K562 (cell line): ENCODE measurements around the gene RNF151. TPM values are rescaled to one million over a fixed set of nuclear protein-coding genes. Genes with fewer than 3 reads are reported as not detected.

Experiments used
- BCLAF1 ChIP-seq, 2 experiments: fragments of 450-650 bp in 1 of 2; IDR thresholded peaks; 2 replicates each; pipeline ENCODE4 v1.6.1; 2011 to 2017; ENCODE audit warnings: low read depth in 2 of 2, antibody characterized with exemption in 1 of 2, borderline replicate concordance in 1 of 2, low read length in 1 of 2, mild to moderate bottlenecking in 1 of 2, mixed read lengths in 1 of 2; ENCODE audit not compliant: control insufficient read depth in 1 of 2
- BRF1 ChIP-seq: IDR thresholded peaks from 3 replicates; pipeline ENCODE4 v1.6.1; 2011; ENCODE audit warnings: borderline replicate concordance, mild to moderate bottlenecking; ENCODE audit not compliant: insufficient read length; ENCODE audit errors: extremely low read depth
- DPF2 ChIP-seq: fragments of 450-650 bp; IDR thresholded peaks from 2 replicates; pipeline ENCODE4 v1.6.1; 2016
- EP400 ChIP-seq: fragments of 450-650 bp; IDR thresholded peaks from 2 replicates; pipeline ENCODE4 v1.6.1; 2017; ENCODE audit warnings: antibody characterized with exemption, mild to moderate bottlenecking, moderate library complexity
- FOXJ2 ChIP-seq: fragments of 200-800 bp; sonication (Bioruptor generic); IDR thresholded peaks from 2 replicates; pipeline ENCODE4 v1.6.1; 2016; ENCODE audit warnings: missing genetic modification characterization, missing compliant biosample characterization
- JUND ChIP-seq, 2 experiments: IDR thresholded peaks; 2 replicates in 1 of 2; 3 replicates in 1 of 2; pipeline ENCODE4 v1.6.1; 2011; ENCODE audit warnings: borderline replicate concordance in 2 of 2, low read depth in 2 of 2, low read length in 2 of 2, improper control_type of control experiment in 1 of 2, missing biosample characterization in 1 of 2, missing genetic modification characterization in 1 of 2, missing genetic modification reagents in 1 of 2
- MYC ChIP-seq, 2 experiments: fragments of 250-450 bp in 1 of 2; sonication (Bioruptor Pico) in 1 of 2; IDR thresholded peaks; 2 replicates each; pipeline versions ENCODE4 v1.5.1 to v1.6.1; 2012 to 2021; ENCODE audit warnings: low read depth in 2 of 2, borderline replicate concordance in 1 of 2, improper control_type of control experiment in 1 of 2, low read length in 1 of 2, mild to moderate bottlenecking in 1 of 2, moderate library complexity in 1 of 2
- MYNN ChIP-seq, 2 experiments: sonication (generic); formaldehyde crosslinking in 1 of 2; IDR thresholded peaks; 2 replicates each; pipeline versions ENCODE4 v1.5.0 to v1.6.1; 2016 to 2020; ENCODE audit warnings: antibody characterized with exemption in 1 of 2, missing genetic modification reagents in 1 of 2
- SETDB1 ChIP-seq: IDR thresholded peaks from one replicate; pipeline ENCODE4 v1.6.1; 2012; ENCODE audit warnings: low read length, control low read depth, inconsistent platforms
- TRIM25 ChIP-seq: fragments of 450-650 bp; IDR thresholded peaks from 2 replicates; pipeline ENCODE4 v1.7.0; 2016; ENCODE audit warnings: borderline replicate concordance
- polyA plus RNA-seq, 8 experiments: library from polyadenylated mRNA; depleted of rRNA in 4 of 8; stranded (reverse) in 5 of 8; unstranded in 3 of 8; fragments of >200 nt; fragmentation: Nextera tagmentation in 2 of 8; fragmentation: Illumina TruSeq in 1 of 8; extraction: Ambion mirVana in 2 of 8; extraction: Trizol in 1 of 8; gene quantifications; 2 replicates each; pipeline versions ENCODE4 v1.2.1 to v1.2.3, GENCODE V29; 2011 to 2014; ENCODE audit warnings: inconsistent platforms in 1 of 8, missing spikeins in 1 of 8
- total RNA-seq, 7 experiments: library from RNA; depleted of rRNA in 6 of 7; stranded (reverse); fragments of >200 nt in 6 of 7; fragmentation: Illumina TruSeq in 2 of 7; extraction: Trizol in 2 of 7; gene quantifications; 2 replicates each; pipeline versions ENCODE4 v1.2.1 to v1.2.3, GENCODE V29; 2011 to 2021; ENCODE audit warnings: low replicate concordance in 1 of 7
- TF ChIP-seq, protein P1 (sequence below): IDR thresholded peaks from 2 replicates; pipeline ENCODE4 v1.6.1; 2016; ENCODE audit warnings: missing genetic modification characterization, missing compliant biosample characterization
- TF ChIP-seq, protein P2 (sequence below): sonication (generic); formaldehyde crosslinking; IDR thresholded peaks from 2 replicates; pipeline ENCODE4 v1.8.0; 2022; ENCODE audit warnings: mild to moderate bottlenecking, missing genetic modification reagents

The RNF151 gene
- total and polyA plus RNA-seq, 9 of the 15 experiments (the other 6 are each of a cell fraction or from before 2014, with no cell fraction given) = not detected

DNA sequence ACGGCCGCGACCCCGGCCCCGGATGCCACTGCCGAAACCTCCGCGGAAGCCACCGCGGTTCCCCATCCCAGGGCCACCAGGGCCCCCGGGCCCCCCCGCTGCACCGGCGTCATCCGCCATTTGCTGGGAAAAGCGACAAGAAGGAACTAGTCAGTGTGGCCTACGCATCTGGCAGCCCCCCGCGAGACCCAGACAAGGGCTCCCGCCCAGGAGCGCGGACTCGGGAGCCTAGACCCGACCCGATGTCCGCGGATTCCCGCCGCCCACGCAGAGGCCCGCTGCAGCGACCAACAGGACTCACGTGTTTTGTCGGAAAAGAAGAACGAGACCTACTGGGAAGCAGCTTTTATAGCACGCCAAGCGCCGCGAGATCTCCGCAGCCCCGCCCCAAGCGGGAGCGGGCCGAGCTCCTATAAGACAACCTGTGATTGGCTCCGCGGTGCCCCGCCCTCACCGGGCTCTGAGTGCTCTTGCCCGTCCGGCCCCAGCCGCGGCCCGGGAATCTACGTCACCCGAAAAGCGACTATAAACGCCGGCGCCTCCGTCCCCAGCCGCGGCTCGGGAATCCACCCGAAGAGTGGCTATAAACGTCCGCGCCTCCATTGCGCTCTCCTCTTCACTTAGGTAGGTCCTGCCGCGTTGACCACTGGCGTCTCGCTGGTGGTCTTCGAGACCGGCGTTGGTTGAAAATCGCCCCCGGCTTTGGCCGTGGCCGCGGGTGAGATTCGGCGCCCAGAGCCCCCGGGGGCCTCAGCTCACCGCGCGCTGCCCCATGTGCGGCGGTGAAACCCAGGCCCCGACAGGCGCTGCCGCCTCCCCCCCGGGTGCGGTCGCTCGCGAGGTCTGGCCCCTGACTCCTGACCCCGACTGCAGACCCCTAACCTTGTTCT is 1.9 kb upstream of the RNF151 start, which contains the start of gene RPS2 (continued):
- TF ChIP-seq JUND (IDR thresholded peaks at IDR 0.05; ENCODE audit: borderline replicate concordance, low read depth, low read length) (0 out of 2 replicates have a peak, but pooled peaks have one; percentile 53), JUND (tag; IDR thresholded peaks at IDR 0.05; ENCODE audit: borderline replicate concordance, low read depth, low read length) (no peak), MYC (IDR thresholded peaks at IDR 0.05; ENCODE audit: low read depth, low read length) (peak; percentile 99), MYC (CRISPR knock-in tag; IDR thresholded peaks at IDR 0.05; ENCODE audit: borderline replicate concordance, low read depth) (peak; percentile 97; the same call in 1 of the 2 replicates), BRF1 (no peak), BCLAF1 (IDR thresholded peaks at IDR 0.05; ENCODE audit: borderline replicate concordance in 1 of 2, control insufficient read depth in 1 of 2, low read depth in 2 of 2, low read length in 1 of 2) (no peak), FOXJ2 (tag) (0 out of 2 replicates have a peak, but pooled peaks have one; percentile 33), SETDB1 (no peak), TRIM25 (no peak), MYNN (IDR thresholded peaks at IDR 0.05) (no peak), MYNN (CRISPR knock-in tag; IDR thresholded peaks at IDR 0.05) (no peak), DPF2 (no peak), EP400 (peak; percentile 99)
- TF ChIP-seq, protein P1, sequence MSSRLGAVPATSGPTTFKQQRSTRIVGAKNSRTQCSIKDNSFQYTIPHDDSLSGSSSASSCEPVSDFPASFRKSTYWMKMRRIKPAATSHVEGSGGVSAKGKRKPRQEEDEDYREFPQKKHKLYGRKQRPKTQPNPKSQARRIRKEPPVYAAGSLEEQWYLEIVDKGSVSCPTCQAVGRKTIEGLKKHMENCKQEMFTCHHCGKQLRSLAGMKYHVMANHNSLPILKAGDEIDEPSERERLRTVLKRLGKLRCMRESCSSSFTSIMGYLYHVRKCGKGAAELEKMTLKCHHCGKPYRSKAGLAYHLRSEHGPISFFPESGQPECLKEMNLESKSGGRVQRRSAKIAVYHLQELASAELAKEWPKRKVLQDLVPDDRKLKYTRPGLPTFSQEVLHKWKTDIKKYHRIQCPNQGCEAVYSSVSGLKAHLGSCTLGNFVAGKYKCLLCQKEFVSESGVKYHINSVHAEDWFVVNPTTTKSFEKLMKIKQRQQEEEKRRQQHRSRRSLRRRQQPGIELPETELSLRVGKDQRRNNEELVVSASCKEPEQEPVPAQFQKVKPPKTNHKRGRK (tag) = no peak
- TF ChIP-seq, protein P2, sequence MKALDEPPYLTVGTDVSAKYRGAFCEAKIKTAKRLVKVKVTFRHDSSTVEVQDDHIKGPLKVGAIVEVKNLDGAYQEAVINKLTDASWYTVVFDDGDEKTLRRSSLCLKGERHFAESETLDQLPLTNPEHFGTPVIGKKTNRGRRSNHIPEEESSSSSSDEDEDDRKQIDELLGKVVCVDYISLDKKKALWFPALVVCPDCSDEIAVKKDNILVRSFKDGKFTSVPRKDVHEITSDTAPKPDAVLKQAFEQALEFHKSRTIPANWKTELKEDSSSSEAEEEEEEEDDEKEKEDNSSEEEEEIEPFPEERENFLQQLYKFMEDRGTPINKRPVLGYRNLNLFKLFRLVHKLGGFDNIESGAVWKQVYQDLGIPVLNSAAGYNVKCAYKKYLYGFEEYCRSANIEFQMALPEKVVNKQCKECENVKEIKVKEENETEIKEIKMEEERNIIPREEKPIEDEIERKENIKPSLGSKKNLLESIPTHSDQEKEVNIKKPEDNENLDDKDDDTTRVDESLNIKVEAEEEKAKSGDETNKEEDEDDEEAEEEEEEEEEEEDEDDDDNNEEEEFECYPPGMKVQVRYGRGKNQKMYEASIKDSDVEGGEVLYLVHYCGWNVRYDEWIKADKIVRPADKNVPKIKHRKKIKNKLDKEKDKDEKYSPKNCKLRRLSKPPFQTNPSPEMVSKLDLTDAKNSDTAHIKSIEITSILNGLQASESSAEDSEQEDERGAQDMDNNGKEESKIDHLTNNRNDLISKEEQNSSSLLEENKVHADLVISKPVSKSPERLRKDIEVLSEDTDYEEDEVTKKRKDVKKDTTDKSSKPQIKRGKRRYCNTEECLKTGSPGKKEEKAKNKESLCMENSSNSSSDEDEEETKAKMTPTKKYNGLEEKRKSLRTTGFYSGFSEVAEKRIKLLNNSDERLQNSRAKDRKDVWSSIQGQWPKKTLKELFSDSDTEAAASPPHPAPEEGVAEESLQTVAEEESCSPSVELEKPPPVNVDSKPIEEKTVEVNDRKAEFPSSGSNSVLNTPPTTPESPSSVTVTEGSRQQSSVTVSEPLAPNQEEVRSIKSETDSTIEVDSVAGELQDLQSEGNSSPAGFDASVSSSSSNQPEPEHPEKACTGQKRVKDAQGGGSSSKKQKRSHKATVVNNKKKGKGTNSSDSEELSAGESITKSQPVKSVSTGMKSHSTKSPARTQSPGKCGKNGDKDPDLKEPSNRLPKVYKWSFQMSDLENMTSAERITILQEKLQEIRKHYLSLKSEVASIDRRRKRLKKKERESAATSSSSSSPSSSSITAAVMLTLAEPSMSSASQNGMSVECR (CRISPR knock-in tag) = peak; percentile 91; the same call in 1 of the 2 replicates
